Right lobe of liver (tissue), 6 donors: ENCODE measurements around the gene CCDC197. TPM values are rescaled to one million over a fixed set of nuclear protein-coding genes. Genes with fewer than 3 reads are reported as not detected.

Experiments used
- ATAC-seq, 4 donors: fragments of 200-7000 bp; cut with Tn5 transposase; one replicate each; pipeline ENCODE4 v1.9.1; 2020; ENCODE audit warnings: mild to moderate bottlenecking in 4 of 4, moderate library complexity in 4 of 4
- DNase-seq, 3 donors: peaks; one replicate each; pipeline ENCODE4 v3.0.0-alpha.2; 2020
- H3K27ac ChIP-seq, 3 donors: fragments of 200-600 bp; one replicate each; pipeline ENCODE4 v1.8.0; 2022
- H3K27me3 ChIP-seq, 2 donors: fragments of 200-600 bp; one replicate each; pipeline ENCODE4 v1.8.0; 2022
- H3K36me3 ChIP-seq, 4 donors: fragments of 200-600 bp; sonication (generic) in 1 of 4; one replicate each; pipeline versions ENCODE4 v1.5.1 to v1.8.0; 2017 to 2022; ENCODE audit warnings: control low read depth in 1 of 4
- H3K4me1 ChIP-seq, 4 donors: fragments of 200-600 bp; sonication (generic) in 1 of 4; one replicate each; pipeline versions ENCODE4 v1.5.1 to v1.8.0; 2017 to 2022; ENCODE audit warnings: control low read depth in 1 of 4
- H3K4me3 ChIP-seq, 3 donors: fragments of 200-600 bp; one replicate each; pipeline ENCODE4 v1.8.0; 2022
- H3K9me3 ChIP-seq, 4 donors: fragments of 200-600 bp; sonication (generic) in 1 of 4; one replicate each; pipeline versions ENCODE4 v1.5.1 to v1.8.0; 2017 to 2022; ENCODE audit warnings: control low read depth in 1 of 4
- CTCF ChIP-seq, 4 donors: fragments of 200-600 bp in 3 of 4; fragments of 450-650 bp in 1 of 4; IDR thresholded peaks; one replicate each; pipeline versions ENCODE4 v1.5.1 to v1.8.0; 2016 to 2022; ENCODE audit warnings: antibody characterized with exemption in 4 of 4, mild to moderate bottlenecking in 2 of 4
- POLR2A ChIP-seq: fragments of 450-650 bp; IDR thresholded peaks from one replicate; pipeline ENCODE4 v1.6.1; 2017; ENCODE audit warnings: antibody characterized with exemption, mild to moderate bottlenecking
- WGBS: methylation state at CpG from one replicate; pipeline ENCODE4 v1.1.6; 2018; ENCODE audit warnings: low coverage, low lambda C conversion rate; ENCODE audit not compliant: insufficient coverage; ENCODE audit errors: missing lambda C conversion rate; 5-methylcytosine and 5-hydroxymethylcytosine counted together
- intact Hi-C, 2 donors: fragments of 100-400 bp; cut with DNase I; formaldehyde crosslinking; loops; one replicate each; pipeline versions ENCODE4 v1.11.2 to v1.14.1; 2022
- total RNA-seq, 6 experiments: library from RNA; depleted of rRNA in 2 of 6; stranded (reverse); fragments of >200 nt in 2 of 6; fragmentation: NEBNext Ultra II Directional in 3 of 6; extraction: Animal tissue kit (Norgen Biotek cat#: 25700) in 3 of 6; gene quantifications; one replicate each; pipeline versions ENCODE4 v1.1.0 to v1.2.4, GENCODE V29; 2016 to 2023
- donor health status: DM: no; HTN: yes; CAD: no.
- donor health status: DM: no; HTN: no; CAD: no.
- donor health status: DM: no; HTN: no; CAD: no.
- donor health status: DM: no; HTN: yes; CAD: no.
- donor health status: DM: no; HTN: yes; CAD: no.

The CCDC197 gene
- total RNA-seq, 6 experiments from 2014 or later, result not detected

DNA sequence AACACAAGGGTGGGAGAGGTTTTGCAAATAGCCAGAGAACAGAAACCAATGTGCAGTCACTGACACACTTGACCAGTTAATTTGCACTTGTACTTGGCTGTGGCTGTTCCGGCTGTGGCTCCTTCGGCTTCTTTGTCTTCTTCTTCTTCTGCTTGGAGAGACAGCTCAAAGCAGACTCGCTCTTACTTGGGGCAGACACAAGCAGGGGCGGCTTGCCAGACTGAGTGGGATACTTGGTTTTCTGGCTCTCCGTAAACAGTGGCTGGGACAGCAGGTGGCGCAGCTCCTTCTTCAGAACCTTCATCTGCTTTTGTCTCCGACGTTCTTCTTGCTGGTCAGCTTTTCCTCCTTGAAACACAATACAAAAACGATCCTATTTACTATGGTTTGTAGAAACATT is 54.0 kb downstream of the CCDC197 start:
- H3K27ac ChIP-seq, result no peak overlapping the region
- peaks cover 0 to 14% (median 2%) of the 10 kb centered on the region in 4 donors for H3K4me1 ChIP-seq
- DNase-seq (peak in 1 of 3 donors; percentile 35), ATAC-seq (peak in 3 of 4 donors; percentile 12 to 40 (median 25))
- H3K9me3 ChIP-seq, result no peaks in the 10 kb centered on the region
- H3K27me3 ChIP-seq, result no peaks in the 10 kb centered on the region
- TF ChIP-seq POLR2A (no peak), CTCF (IDR thresholded peaks at IDR 0.05) (peak; percentile 11 to 30 (median 24))
- peaks cover 0 to 84% (median 38%) of the 10 kb centered on the region in 4 donors for H3K36me3 ChIP-seq
- H3K4me3 ChIP-seq, result no peak overlapping the region
- intact Hi-C loops, result no loop called here
- WGBS, result 65% methylated on average over 7 of the region's 9 CpGs

DNA sequence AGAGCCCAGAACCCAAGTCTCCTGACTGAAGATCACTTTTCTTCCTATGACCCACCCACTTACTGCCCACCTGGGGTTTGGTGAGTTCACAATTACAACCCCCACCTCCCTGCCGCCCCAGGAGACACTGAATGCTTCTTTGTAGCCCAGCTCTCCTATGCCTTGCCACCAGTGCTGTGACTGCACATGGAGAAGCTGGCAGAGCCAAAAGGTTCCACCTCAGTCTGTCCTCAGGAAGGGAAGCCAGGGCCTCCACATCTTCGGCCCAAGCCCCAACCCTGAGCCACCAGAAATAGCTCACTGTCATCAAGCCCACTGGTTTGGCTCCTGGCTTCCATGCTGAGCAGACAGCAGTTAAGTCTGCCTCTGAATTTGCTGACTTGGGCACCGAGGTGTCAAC is 54.7 kb downstream of the CCDC197 start:
- no peaks in the 10 kb centered on the region for H3K9me3 ChIP-seq
- WGBS, result no CpG with 5 or more reads among the region's 3 CpGs
- H3K27ac ChIP-seq, result no peak overlapping the region
- DNase-seq (peak in 1 of 3 donors; percentile 33), ATAC-seq (no peak)
- intact Hi-C loops, result no loop called here
- H3K27me3 ChIP-seq, result no peaks in the 10 kb centered on the region
- H3K4me3 ChIP-seq, result no peak overlapping the region
- peaks cover 0 to 14% (median 3%) of the 10 kb centered on the region in 4 donors for H3K4me1 ChIP-seq
- TF ChIP-seq CTCF (IDR thresholded peaks at IDR 0.05) (no peak), POLR2A (no peak)
- peaks cover 0 to 91% (median 36%) of the 10 kb centered on the region in 4 donors for H3K36me3 ChIP-seq

GRCh38 chr14:94052199-94052598 is 55.1 kb downstream of the CCDC197 start:
- TF ChIP-seq CTCF (IDR thresholded peaks at IDR 0.05) (no peak), POLR2A (no peak)
- DNase-seq (no peak), ATAC-seq (no peak)
- Histone ChIP-seq H3K4me3 (no peak overlapping the region), H3K27me3 (no peaks in the 10 kb centered on the region), H3K27ac (no peak overlapping the region), H3K36me3 (peaks cover 0 to 92% (median 33%) of the 10 kb centered on the region in 4 donors), H3K9me3 (no peaks in the 10 kb centered on the region), H3K4me1 (peaks cover 0 to 18% (median 6%) of the 10 kb centered on the region in 4 donors)
- intact Hi-C loops, result no loop called here
- WGBS, result 80% methylated on average over 1 of the region's 1 CpG

DNA sequence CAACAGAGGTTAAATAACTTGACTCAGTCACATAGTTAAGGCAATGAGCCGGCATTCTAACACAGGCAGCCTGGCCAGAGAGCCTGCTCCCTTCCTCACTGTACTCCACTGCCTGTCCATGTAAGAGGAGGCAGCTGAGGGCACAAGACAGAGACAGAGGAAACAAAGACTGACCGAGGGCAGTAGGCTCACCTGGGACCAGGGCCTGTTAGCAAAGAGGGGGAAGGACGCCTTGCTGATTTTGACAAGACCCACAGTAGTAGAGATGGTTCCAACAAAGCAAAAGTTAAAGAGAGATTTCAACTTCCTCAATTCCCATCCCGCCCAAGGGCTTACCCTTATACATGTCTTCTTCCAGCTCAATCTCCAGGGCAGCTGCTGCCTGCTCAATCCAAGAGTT is 55.6 kb downstream of the CCDC197 start:
- intact Hi-C loops, result no loop called here
- Histone ChIP-seq H3K27me3 (no peaks in the 10 kb centered on the region), H3K27ac (no peak overlapping the region), H3K4me3 (no peak overlapping the region), H3K4me1 (peaks cover 0 to 23% (median 7%) of the 10 kb centered on the region in 4 donors), H3K36me3 (peaks cover 0 to 92% (median 30%) of the 10 kb centered on the region in 4 donors), H3K9me3 (no peaks in the 10 kb centered on the region)
- DNase-seq (no peak), ATAC-seq (no peak)
- WGBS, result 100% methylated on average over 1 of the region's 4 CpGs
- TF ChIP-seq CTCF (IDR thresholded peaks at IDR 0.05) (no peak), POLR2A (no peak)

DNA sequence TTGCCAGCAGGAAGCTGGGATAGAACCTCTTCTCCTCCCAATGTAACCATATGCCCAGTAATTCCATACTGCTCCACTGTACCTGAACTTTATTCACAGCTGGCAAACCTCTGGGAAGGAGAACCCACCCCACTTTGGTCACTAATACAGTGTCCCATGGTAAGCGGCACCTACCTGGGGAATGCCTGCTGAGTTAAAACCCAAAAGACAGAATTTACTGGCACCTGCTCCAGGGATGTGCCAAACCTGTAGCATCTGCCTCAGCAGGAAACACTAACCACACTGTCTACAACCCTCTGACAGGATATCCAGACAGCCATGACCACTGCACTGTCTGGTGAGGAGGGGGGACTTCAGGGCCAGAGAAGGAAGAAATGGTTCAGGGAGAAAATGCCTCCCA is 57.3 kb downstream of the CCDC197 start:
- 100% methylated on average over 1 of the region's 1 CpG for WGBS
- no peak overlapping the region for H3K27ac ChIP-seq
- TF ChIP-seq POLR2A (no peak), CTCF (IDR thresholded peaks at IDR 0.05) (no peak)
- no peaks in the 10 kb centered on the region for H3K9me3 ChIP-seq
- peaks cover 0 to 40% (median 15%) of the 10 kb centered on the region in 4 donors for H3K4me1 ChIP-seq
- peaks cover 0 to 78% (median 27%) of the 10 kb centered on the region in 4 donors for H3K36me3 ChIP-seq
- DNase-seq, result no peak
- no peaks in the 10 kb centered on the region for H3K27me3 ChIP-seq
- intact Hi-C loops, result no loop called here
- no peak for ATAC-seq
- no peak overlapping the region for H3K4me3 ChIP-seq
